BJ (cell line): Measurements from ENCODE around the gene CALCOCO1. TPM values are rescaled to one million over a fixed set of nuclear protein-coding genes. Genes with fewer than 3 reads are reported as not detected.

Experiments
- CTCF ChIA-PET: fragments of 350-600 bp; formaldehyde crosslinking; extraction: SDS; loops from one replicate; lab custom pipeline; 2021; ENCODE audit warnings: antibody characterized with exemption, inconsistent platforms; lab: Yijun Ruan, JAX
- POLR2A ChIA-PET: fragments of 300-600 bp; sonication (Branson Sonifier 250); formaldehyde crosslinking; extraction: SDS; loops from one replicate; lab custom pipeline; 2021; ENCODE audit warnings: antibody characterized with exemption; lab: Charles Lee
- DNase-seq: peaks from one replicate; pipeline ENCODE4 v3.0.0-alpha.2; 2011; ENCODE audit warnings: low read depth
- H3K27me3 ChIP-seq: 2 replicates; pipeline ENCODE4 v1.6.0; 2011; ENCODE audit warnings: low read length; ENCODE audit not compliant: control insufficient read depth, insufficient read depth
- H3K36me3 ChIP-seq: 2 replicates; pipeline ENCODE4 v1.5.1; 2011; ENCODE audit warnings: low read length; ENCODE audit not compliant: control insufficient read depth, insufficient read depth
- H3K4me3 ChIP-seq: 2 replicates; pipeline ENCODE4 v1.5.1; 2011; ENCODE audit warnings: low read depth, mild to moderate bottlenecking, control low read depth, low read length
- polyA plus RNA-seq: library from polyadenylated mRNA; depleted of rRNA; stranded (reverse); fragments of >200 nt; gene quantifications from 2 replicates; pipeline ENCODE4 v1.2.3, GENCODE V29; 2011
- TF ChIP-seq, protein P1 (sequence below): IDR thresholded peaks from 2 replicates; pipeline ENCODE4 v1.5.1; 2011; ENCODE audit warnings: low read depth, mild to moderate bottlenecking, control low read depth, inconsistent platforms, low read length, moderate library complexity; ENCODE audit not compliant: insufficient read depth

CALCOCO1 gene
- polyA plus RNA-seq, 1 experiment: 206 TPM

DNA sequence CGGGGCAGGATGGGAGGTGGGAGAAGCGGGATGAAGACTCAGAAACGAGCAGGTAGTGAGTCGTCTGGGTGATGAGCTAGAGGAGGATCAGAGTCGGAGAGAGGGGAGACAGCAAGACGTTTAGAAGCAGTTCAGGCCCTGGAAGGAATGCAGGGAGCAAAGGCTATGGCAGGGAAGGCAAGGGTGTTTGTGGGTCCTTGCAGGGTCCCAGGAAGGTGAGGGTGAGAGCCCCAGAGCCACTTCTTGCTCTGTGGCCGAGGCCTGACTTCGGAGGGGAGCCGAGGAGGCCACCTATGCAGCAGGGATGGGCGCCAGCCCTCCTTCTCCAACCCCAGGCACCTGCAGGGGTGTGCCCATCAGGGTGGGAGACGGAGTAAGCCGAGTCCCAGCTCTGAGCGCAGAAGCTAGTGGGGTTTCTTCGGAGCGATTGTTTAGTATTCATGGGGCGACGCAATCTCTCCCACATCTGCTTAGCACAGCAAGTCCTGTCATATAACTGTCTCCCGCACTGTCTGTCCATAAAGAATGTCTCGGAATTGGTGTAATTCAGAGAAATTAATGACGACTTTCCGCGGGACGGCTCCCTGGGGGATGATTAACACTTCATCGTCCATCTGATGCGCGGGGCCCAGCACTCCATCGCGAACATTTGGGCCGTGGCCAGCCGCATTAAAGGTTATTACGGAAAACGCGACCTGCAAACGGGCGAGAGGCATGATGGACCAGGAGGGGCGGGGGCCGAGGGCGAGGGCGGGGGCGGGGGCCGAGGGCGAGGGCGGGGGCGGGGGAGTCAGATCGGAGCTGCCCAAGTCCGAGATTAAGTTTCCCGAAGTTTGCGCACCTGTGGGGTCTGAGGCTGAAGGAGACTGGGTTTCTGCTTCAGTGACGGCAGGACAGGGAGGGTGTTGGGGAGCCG, 12.2 kb upstream of the CALCOCO1 start:
- no peak for DNase-seq
- no peaks in the 10 kb centered on the region for H3K36me3 ChIP-seq
- H3K4me3 ChIP-seq: no peak overlapping the region
- TF ChIP-seq, protein P1, sequence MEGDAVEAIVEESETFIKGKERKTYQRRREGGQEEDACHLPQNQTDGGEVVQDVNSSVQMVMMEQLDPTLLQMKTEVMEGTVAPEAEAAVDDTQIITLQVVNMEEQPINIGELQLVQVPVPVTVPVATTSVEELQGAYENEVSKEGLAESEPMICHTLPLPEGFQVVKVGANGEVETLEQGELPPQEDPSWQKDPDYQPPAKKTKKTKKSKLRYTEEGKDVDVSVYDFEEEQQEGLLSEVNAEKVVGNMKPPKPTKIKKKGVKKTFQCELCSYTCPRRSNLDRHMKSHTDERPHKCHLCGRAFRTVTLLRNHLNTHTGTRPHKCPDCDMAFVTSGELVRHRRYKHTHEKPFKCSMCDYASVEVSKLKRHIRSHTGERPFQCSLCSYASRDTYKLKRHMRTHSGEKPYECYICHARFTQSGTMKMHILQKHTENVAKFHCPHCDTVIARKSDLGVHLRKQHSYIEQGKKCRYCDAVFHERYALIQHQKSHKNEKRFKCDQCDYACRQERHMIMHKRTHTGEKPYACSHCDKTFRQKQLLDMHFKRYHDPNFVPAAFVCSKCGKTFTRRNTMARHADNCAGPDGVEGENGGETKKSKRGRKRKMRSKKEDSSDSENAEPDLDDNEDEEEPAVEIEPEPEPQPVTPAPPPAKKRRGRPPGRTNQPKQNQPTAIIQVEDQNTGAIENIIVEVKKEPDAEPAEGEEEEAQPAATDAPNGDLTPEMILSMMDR: no peak
- peaks cover 66% of the 10 kb centered on the region for H3K27me3 ChIP-seq
- POLR2A ChIA-PET: no interaction called here
- CTCF ChIA-PET: interaction anchor here (1.2 to 2.5 kb wide), 5 partner anchors 8 to 37 kb away, joined by 3 to 12 read pairs (median 7); no protein-coding TSS in a partner anchor

DNA sequence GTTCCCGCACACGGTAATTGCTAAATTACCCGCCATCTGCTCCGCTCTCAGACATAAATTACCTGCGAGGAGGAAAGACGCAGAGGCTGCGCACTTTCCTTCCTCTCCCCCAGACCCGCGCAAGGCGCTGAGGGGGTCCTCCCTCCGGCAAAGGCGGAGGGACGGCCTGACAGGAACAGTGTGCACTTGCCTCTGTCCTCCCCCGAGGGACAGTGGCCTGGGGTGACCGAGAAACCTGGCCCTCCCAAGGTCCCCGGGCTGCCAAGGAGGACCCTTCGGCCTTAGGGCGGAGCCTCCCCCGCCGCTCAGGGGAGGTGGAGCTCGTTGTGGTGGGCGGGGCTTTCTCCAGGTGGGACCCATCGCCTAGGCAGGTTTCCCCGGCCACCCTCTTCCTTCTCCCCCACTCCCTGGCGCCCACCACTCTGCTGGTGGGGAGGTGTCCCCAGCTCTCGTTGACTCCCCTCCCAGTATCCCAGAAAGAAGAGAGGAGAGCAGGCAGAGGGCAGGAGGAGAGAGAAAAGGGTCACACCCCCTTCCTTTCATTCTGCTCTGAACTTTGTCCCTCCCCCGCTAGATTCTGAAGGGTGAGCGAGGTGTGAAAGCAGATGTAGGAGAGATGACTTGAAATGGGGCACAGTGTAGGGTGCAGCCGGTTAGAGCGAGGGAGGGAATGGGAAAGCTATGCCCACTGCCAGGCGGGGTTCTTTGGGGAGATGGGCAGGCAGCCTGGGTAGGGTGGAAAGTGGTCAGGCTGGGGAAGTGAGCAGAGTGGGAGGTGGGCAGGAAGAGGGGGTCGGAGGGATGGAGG, 11.4 kb upstream of the CALCOCO1 start:
- peaks cover 59% of the 10 kb centered on the region for H3K27me3 ChIP-seq
- CTCF ChIA-PET: interaction anchor here (1.2 to 2.5 kb wide), 5 partner anchors 8 to 37 kb away, joined by 3 to 12 read pairs (median 7); no protein-coding TSS in a partner anchor
- TF ChIP-seq, protein P1: no peak

DNA sequence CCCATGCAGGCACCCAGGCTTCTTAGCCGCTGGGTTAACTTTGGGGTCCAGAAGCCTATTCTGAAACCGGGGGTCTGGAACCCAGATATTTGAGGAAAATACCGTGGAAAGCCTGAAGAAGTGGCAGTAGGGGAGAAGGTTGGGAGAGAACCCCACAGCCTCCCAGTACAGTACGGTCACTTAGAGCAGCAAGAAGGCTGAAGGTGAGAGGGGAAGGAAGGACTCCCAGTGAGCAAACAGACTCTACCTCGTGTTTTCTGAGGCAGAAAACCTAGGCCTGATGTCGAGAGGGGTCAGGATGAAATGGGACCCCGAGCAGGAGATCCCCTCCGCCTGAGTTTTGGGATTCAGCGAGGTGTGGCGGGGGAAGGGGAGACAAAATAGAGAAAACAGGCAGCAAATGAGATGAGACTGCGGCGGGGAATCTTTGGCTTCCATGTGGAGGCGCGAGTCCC, 10.7 kb upstream of the CALCOCO1 start:
- TF ChIP-seq, protein P1: no peak
- ChIA-PET POLR2A (no interaction called here), CTCF (interaction anchor here (0.8 to 14.9 kb wide), 6 partner anchors 7 to 38 kb away, joined by 3 to 263 read pairs (median 6); partner anchors contain the start of gene CALCOCO1)
- DNase-seq: no peak
- peaks cover 59% of the 10 kb centered on the region for H3K27me3 ChIP-seq
- no peaks in the 10 kb centered on the region for H3K36me3 ChIP-seq
- no peak overlapping the region for H3K4me3 ChIP-seq

More for the DNA sequence above, 11.4 kb upstream of the CALCOCO1 start:
- Histone ChIP-seq H3K4me3 (no peak overlapping the region), H3K36me3 (no peaks in the 10 kb centered on the region)
- POLR2A ChIA-PET: no interaction called here
- DNase-seq: no peak

GRCh38 chr12:53737093-53737808, 10.0 kb upstream of the CALCOCO1 start:
- POLR2A ChIA-PET: no interaction called here
- Histone ChIP-seq H3K4me3 (no peak overlapping the region), H3K27me3 (peaks cover 55% of the 10 kb centered on the region), H3K36me3 (no peaks in the 10 kb centered on the region)
- TF ChIP-seq, protein P1: no peak
- no peak for DNase-seq
- CTCF ChIA-PET: interaction anchor here (0.8 to 14.9 kb wide), 5 partner anchors 7 to 37 kb away, joined by 3 to 263 read pairs (median 8); partner anchors contain the start of gene CALCOCO1
